A549 (cell line): ENCODE measurements around the gene VWCE. TPM values are rescaled to one million over a fixed set of nuclear protein-coding genes. Genes with fewer than 3 reads are reported as not detected.

ENCODE experiments used
- ATAC-seq, 2 experiments: fragments of 200-7000 bp in 1 of 2; fragments of >200 bp in 1 of 2; cut with Nextera tagmentation in 1 of 2; cut with Tn5 transposase in 1 of 2; 3 replicates each; pipeline versions ENCODE4 v1.8.0 to v1.9.1; 2018 to 2020; ENCODE audit warnings: mild to moderate bottlenecking in 1 of 2, moderate library complexity in 1 of 2
- CTCF ChIA-PET: fragments of 300-600 bp; sonication (Branson Sonifier 250); formaldehyde crosslinking; extraction: SDS; loops from one replicate; lab custom pipeline; 2021; ENCODE audit warnings: antibody characterized with exemption, inconsistent platforms; lab: Yijun Ruan, JAX
- POLR2A ChIA-PET: fragments of 350-600 bp; formaldehyde crosslinking; extraction: SDS; loops from one replicate; lab custom pipeline; 2021; ENCODE audit warnings: antibody characterized with exemption, inconsistent platforms; lab: Yijun Ruan, JAX
- DNase-seq, 2 experiments: peaks; one replicate each; pipeline versions ENCODE4 v3.0.0 to v3.0.0-alpha.2; 2011 to 2016; ENCODE audit warnings: low read depth in 1 of 2, low spot score in 1 of 2
- FAIRE-seq: peaks from 2 replicates; lab custom pipeline; 2011; peaks lifted over from hg19 to GRCh38; lab: Jason Lieb, UNC
- H3K27ac ChIP-seq, 2 experiments: fragments of >200 bp; sonication (Bioruptor Twin); formaldehyde crosslinking; 3 replicates each; pipeline ENCODE4 v1.5.1; 2016 to 2017
- H3K4me1 ChIP-seq: fragments of >200 bp; sonication (Bioruptor Twin); formaldehyde crosslinking; 3 replicates; pipeline ENCODE4 v1.6.1; 2016
- H3K4me2 ChIP-seq: fragments of >200 bp; sonication (Bioruptor Twin); formaldehyde crosslinking; 3 replicates; pipeline ENCODE4 v1.6.1; 2016
- H3K4me3 ChIP-seq: fragments of >200 bp; sonication (Bioruptor Twin); formaldehyde crosslinking; 3 replicates; pipeline ENCODE4 v1.5.1; 2016
- H3K9me3 ChIP-seq: fragments of >200 bp; sonication (Bioruptor Twin); formaldehyde crosslinking; 3 replicates; pipeline ENCODE4 v1.6.1; 2016
- CBX8 ChIP-seq: fragments of 200-600 bp; sonication (generic); IDR thresholded peaks from 2 replicates; pipeline ENCODE4 v1.6.1; 2016
- CHD4 ChIP-seq: fragments of 200-600 bp; sonication (generic); IDR thresholded peaks from 2 replicates; pipeline ENCODE4 v1.6.1; 2016; ENCODE audit warnings: antibody characterized with exemption, mild to moderate bottlenecking, borderline replicate concordance
- EHF ChIP-seq: fragments of 250-450 bp; sonication (Bioruptor Pico); IDR thresholded peaks from 2 replicates; pipeline ENCODE4 v1.5.0; 2020; ENCODE audit warnings: mild to moderate bottlenecking
- EP300 ChIP-seq, 2 experiments: fragments of >200 bp; sonication (Bioruptor Twin); formaldehyde crosslinking; IDR thresholded peaks; 2 replicates in 1 of 2; 3 replicates in 1 of 2; pipeline ENCODE4 v1.6.1; 2016 to 2017
- GATA3 ChIP-seq: IDR thresholded peaks from 2 replicates; pipeline ENCODE4 v1.6.1; 2012; ENCODE audit warnings: borderline replicate concordance
- HDAC2 ChIP-seq: fragments of 200-600 bp; sonication (generic); IDR thresholded peaks from 2 replicates; pipeline ENCODE4 v1.6.1; 2016
- HEYL ChIP-seq: fragments of 250-450 bp; sonication (Bioruptor Pico); IDR thresholded peaks from 2 replicates; pipeline ENCODE4 v1.8.0; 2021; ENCODE audit warnings: mild to moderate bottlenecking, moderate library complexity
- HMGXB4 ChIP-seq: fragments of 250-450 bp; sonication (Bioruptor Pico); IDR thresholded peaks from 2 replicates; pipeline ENCODE4 v1.5.0; 2021; ENCODE audit warnings: mild to moderate bottlenecking, moderate library complexity, borderline replicate concordance
- HOXB5 ChIP-seq: fragments of 250-450 bp; sonication (Bioruptor Pico); IDR thresholded peaks from 2 replicates; pipeline ENCODE4 v1.5.0; 2020; ENCODE audit warnings: mild to moderate bottlenecking, moderate library complexity
- JUN ChIP-seq, 2 experiments: fragments of >200 bp; sonication (Bioruptor Twin); formaldehyde crosslinking; IDR thresholded peaks; 2 replicates in 1 of 2; 3 replicates in 1 of 2; pipeline ENCODE4 v1.6.1; 2016 to 2017
- JUNB ChIP-seq: fragments of >200 bp; sonication (Bioruptor Twin); formaldehyde crosslinking; IDR thresholded peaks from 2 replicates; pipeline ENCODE4 v1.6.1; 2016
- KDM1A ChIP-seq: fragments of 200-600 bp; sonication (generic); IDR thresholded peaks from 2 replicates; pipeline ENCODE4 v1.6.1; 2016; ENCODE audit warnings: low read depth, mild to moderate bottlenecking
- KDM5A ChIP-seq: fragments of 200-600 bp; sonication (generic); IDR thresholded peaks from 2 replicates; pipeline ENCODE4 v1.6.1; 2016; ENCODE audit warnings: antibody characterized with exemption, mild to moderate bottlenecking
- MAZ ChIP-seq: fragments of 150-350 bp; IDR thresholded peaks from 2 replicates; pipeline ENCODE4 v1.6.1; 2014; ENCODE audit warnings: antibody characterized with exemption, low read depth, low read length, borderline replicate concordance
- NFE2L2 ChIP-seq: fragments of 150-350 bp; conservative IDR thresholded peaks from 2 replicates; pipeline ENCODE4 v1.6.1; 2014; ENCODE audit warnings: low read length
- NPAS2 ChIP-seq: fragments of 250-450 bp; sonication (Bioruptor Pico); IDR thresholded peaks from 2 replicates; pipeline ENCODE4 v1.8.0; 2022; ENCODE audit warnings: mild to moderate bottlenecking, moderate library complexity, borderline replicate concordance
- PBX3 ChIP-seq: IDR thresholded peaks from 2 replicates; pipeline ENCODE4 v1.6.1; 2012
- PHF8 ChIP-seq: fragments of 200-600 bp; sonication (generic); IDR thresholded peaks from 2 replicates; pipeline ENCODE4 v1.6.1; 2016; ENCODE audit warnings: low read depth, mild to moderate bottlenecking, antibody characterized with exemption, moderate library complexity, borderline replicate concordance
- POLR2A ChIP-seq: IDR thresholded peaks from 2 replicates; pipeline ENCODE4 v1.6.1; 2012; ENCODE audit warnings: mild to moderate bottlenecking, low read length
- RARB ChIP-seq: fragments of 250-450 bp; sonication (Bioruptor Pico); IDR thresholded peaks from 2 replicates; pipeline ENCODE4 v1.8.0; 2021; ENCODE audit warnings: mild to moderate bottlenecking, moderate library complexity
- SMC3 ChIP-seq: fragments of >200 bp; sonication (Bioruptor Twin); formaldehyde crosslinking; IDR thresholded peaks from 3 replicates; pipeline ENCODE4 v1.6.1; 2018; ENCODE audit warnings: inconsistent platforms
- SREBF2 ChIP-seq: fragments of 450-650 bp; IDR thresholded peaks from 2 replicates; pipeline ENCODE4 v1.6.1; 2014; ENCODE audit warnings: mild to moderate bottlenecking, moderate library complexity
- TFCP2L1 ChIP-seq: fragments of 250-450 bp; sonication (Bioruptor Pico); IDR thresholded peaks from 2 replicates; pipeline ENCODE4 v1.5.0; 2021; ENCODE audit warnings: mild to moderate bottlenecking
- ZNF302 ChIP-seq: fragments of 250-450 bp; sonication (Bioruptor Pico); IDR thresholded peaks from 2 replicates; pipeline ENCODE4 v1.9.0; 2021; ENCODE audit warnings: inconsistent platforms, mild to moderate bottlenecking, moderate library complexity
- ZSCAN20 ChIP-seq: fragments of 250-450 bp; sonication (Bioruptor Pico); IDR thresholded peaks from 2 replicates; pipeline ENCODE4 v1.8.0; 2022; ENCODE audit warnings: mild to moderate bottlenecking, moderate library complexity
- WGBS: methylation state at CpG from one replicate; pipeline ENCODE4 v1.1.6; 2017; ENCODE audit errors: missing lambda C conversion rate; 5-methylcytosine and 5-hydroxymethylcytosine counted together
- polyA plus RNA-seq, 4 experiments: library from polyadenylated mRNA; depleted of rRNA in 3 of 4; stranded (reverse); fragments of >200 nt; fragmentation: RNase III in 1 of 4; extraction: RNeasy Plus Mini Kit Qiagen cat#74134 plus additional on column Dnase treatment in 1 of 4; gene quantifications; 2 replicates in 3 of 4; 3 replicates in 1 of 4; pipeline ENCODE4 v1.2.3, GENCODE V29; 2011 to 2017
- TF ChIP-seq, protein P1 (sequence below): fragments of >200 bp; sonication (Bioruptor Twin); formaldehyde crosslinking; IDR thresholded peaks from 3 replicates; pipeline ENCODE4 v1.5.1; 2016
- TF ChIP-seq, protein P2 (sequence below): IDR thresholded peaks from 2 replicates; pipeline ENCODE4 v1.6.1; 2012; ENCODE audit warnings: low read depth, borderline replicate concordance
- TF ChIP-seq, protein P3 (sequence below): IDR thresholded peaks from 2 replicates; pipeline ENCODE4 v1.6.1; 2012
- TF ChIP-seq, protein P4 (sequence below): fragments of 200-600 bp; sonication (generic); IDR thresholded peaks from 2 replicates; pipeline ENCODE4 v1.6.1; 2016; ENCODE audit warnings: antibody characterized with exemption, mild to moderate bottlenecking, moderate library complexity

The VWCE gene
- polyA plus RNA-seq, 2 of the 4 experiments (the other 2 are of a cell fraction): 0.45 to 0.65 TPM

GRCh38 chr11:61274084-61274483 lies 21.0 kb downstream of the VWCE start:
- Histone ChIP-seq H3K4me3 (no peak overlapping the region), H3K4me1 (no peaks in the 10 kb centered on the region)
- TF ChIP-seq KDM1A (no peak), PHF8 (no peak), NFE2L2 (no peak), HDAC2 (no peak), GATA3 (no peak), TFCP2L1 (CRISPR knock-in tag) (no peak), SMC3 (no peak), ZSCAN20 (CRISPR knock-in tag) (no peak), MAZ (no peak), ZNF302 (CRISPR knock-in tag) (no peak), EHF (CRISPR knock-in tag) (no peak), JUN (IDR thresholded peaks at IDR 0.05) (no peak), POLR2A (no peak), CHD4 (no peak), JUNB (no peak), RARB (CRISPR knock-in tag) (no peak), NPAS2 (CRISPR knock-in tag) (no peak)
- TF ChIP-seq, protein P1, sequence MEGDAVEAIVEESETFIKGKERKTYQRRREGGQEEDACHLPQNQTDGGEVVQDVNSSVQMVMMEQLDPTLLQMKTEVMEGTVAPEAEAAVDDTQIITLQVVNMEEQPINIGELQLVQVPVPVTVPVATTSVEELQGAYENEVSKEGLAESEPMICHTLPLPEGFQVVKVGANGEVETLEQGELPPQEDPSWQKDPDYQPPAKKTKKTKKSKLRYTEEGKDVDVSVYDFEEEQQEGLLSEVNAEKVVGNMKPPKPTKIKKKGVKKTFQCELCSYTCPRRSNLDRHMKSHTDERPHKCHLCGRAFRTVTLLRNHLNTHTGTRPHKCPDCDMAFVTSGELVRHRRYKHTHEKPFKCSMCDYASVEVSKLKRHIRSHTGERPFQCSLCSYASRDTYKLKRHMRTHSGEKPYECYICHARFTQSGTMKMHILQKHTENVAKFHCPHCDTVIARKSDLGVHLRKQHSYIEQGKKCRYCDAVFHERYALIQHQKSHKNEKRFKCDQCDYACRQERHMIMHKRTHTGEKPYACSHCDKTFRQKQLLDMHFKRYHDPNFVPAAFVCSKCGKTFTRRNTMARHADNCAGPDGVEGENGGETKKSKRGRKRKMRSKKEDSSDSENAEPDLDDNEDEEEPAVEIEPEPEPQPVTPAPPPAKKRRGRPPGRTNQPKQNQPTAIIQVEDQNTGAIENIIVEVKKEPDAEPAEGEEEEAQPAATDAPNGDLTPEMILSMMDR: no peak
- TF ChIP-seq, protein P2, sequence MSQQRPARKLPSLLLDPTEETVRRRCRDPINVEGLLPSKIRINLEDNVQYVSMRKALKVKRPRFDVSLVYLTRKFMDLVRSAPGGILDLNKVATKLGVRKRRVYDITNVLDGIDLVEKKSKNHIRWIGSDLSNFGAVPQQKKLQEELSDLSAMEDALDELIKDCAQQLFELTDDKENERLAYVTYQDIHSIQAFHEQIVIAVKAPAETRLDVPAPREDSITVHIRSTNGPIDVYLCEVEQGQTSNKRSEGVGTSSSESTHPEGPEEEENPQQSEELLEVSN: no peak
- TF ChIP-seq, protein P3, sequence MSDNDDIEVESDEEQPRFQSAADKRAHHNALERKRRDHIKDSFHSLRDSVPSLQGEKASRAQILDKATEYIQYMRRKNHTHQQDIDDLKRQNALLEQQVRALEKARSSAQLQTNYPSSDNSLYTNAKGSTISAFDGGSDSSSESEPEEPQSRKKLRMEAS: no peak
- TF ChIP-seq, all 56 proteins: peak for 0
- CTCF ChIA-PET: interaction anchor here (0.9 to 2.5 kb wide), 3 partner anchors 11 to 62 kb away, joined by 3 to 8 read pairs (median 3); no protein-coding TSS in a partner anchor
- H3K9me3 ChIP-seq: no peaks in the 10 kb centered on the region
- FAIRE-seq (no peak), ATAC-seq (no peak), DNase-seq (no peak)
- no peak overlapping the region for H3K27ac ChIP-seq
- POLR2A ChIA-PET: no interaction called here
- no peak overlapping the region for H3K4me2 ChIP-seq
- WGBS: 75% methylated on average over 4 of the region's 4 CpGs

GRCh38 chr11:61273178-61274078 lies 21.7 kb downstream of the VWCE start:
- 71% methylated on average over 13 of the region's 16 CpGs for WGBS
- H3K4me1 ChIP-seq: no peaks in the 10 kb centered on the region
- no peaks in the 10 kb centered on the region for H3K9me3 ChIP-seq
- peak; percentile 30 to 50; a peak in 3 of 6 replicates for ATAC-seq
- no peak overlapping the region for H3K4me3 ChIP-seq
- ChIA-PET POLR2A (interaction anchor here (0.6 kb wide), 1 partner anchor 20 kb away, joined by 3 read pairs; no protein-coding TSS in a partner anchor), CTCF (interaction anchor here (0.9 to 1.4 kb wide), 4 partner anchors 11 to 20 kb away, joined by 3 read pairs; no protein-coding TSS in a partner anchor)
- no peak overlapping the region for H3K4me2 ChIP-seq
- DNase-seq: no peak
- FAIRE-seq: no peak
- H3K27ac ChIP-seq: no peak overlapping the region
- TF ChIP-seq ZNF302 (CRISPR knock-in tag) (no peak), EP300 (IDR thresholded peaks at IDR 0.05) (no peak), KDM5A (no peak), NFE2L2 (no peak), HEYL (no peak), HOXB5 (no peak), ZSCAN20 (CRISPR knock-in tag) (no peak), HMGXB4 (CRISPR knock-in tag) (no peak), HDAC2 (no peak), SREBF2 (no peak), CBX8 (no peak), PBX3 (no peak)
- TF ChIP-seq, protein P4, sequence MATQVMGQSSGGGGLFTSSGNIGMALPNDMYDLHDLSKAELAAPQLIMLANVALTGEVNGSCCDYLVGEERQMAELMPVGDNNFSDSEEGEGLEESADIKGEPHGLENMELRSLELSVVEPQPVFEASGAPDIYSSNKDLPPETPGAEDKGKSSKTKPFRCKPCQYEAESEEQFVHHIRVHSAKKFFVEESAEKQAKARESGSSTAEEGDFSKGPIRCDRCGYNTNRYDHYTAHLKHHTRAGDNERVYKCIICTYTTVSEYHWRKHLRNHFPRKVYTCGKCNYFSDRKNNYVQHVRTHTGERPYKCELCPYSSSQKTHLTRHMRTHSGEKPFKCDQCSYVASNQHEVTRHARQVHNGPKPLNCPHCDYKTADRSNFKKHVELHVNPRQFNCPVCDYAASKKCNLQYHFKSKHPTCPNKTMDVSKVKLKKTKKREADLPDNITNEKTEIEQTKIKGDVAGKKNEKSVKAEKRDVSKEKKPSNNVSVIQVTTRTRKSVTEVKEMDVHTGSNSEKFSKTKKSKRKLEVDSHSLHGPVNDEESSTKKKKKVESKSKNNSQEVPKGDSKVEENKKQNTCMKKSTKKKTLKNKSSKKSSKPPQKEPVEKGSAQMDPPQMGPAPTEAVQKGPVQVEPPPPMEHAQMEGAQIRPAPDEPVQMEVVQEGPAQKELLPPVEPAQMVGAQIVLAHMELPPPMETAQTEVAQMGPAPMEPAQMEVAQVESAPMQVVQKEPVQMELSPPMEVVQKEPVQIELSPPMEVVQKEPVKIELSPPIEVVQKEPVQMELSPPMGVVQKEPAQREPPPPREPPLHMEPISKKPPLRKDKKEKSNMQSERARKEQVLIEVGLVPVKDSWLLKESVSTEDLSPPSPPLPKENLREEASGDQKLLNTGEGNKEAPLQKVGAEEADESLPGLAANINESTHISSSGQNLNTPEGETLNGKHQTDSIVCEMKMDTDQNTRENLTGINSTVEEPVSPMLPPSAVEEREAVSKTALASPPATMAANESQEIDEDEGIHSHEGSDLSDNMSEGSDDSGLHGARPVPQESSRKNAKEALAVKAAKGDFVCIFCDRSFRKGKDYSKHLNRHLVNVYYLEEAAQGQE: no peak
